Retinal pigment epithelial cell (primary cell): Measurements from ENCODE around the gene SLC4A3.

ENCODE experiments used
- DNase-seq: peaks from one replicate; pipeline ENCODE4 v3.0.0-alpha.2; 2010; ENCODE audit warnings: low read depth
- H3K4me3 ChIP-seq: 2 replicates; pipeline ENCODE4 v1.5.1; 2011; ENCODE audit warnings: mild to moderate bottlenecking, low read length, control low read depth, moderate library complexity
- CTCF ChIP-seq: conservative IDR thresholded peaks from 2 replicates; pipeline ENCODE4 v1.5.1; 2011; ENCODE audit warnings: low read depth, low read length, control low read depth, inconsistent platforms

The SLC4A3 gene

DNA sequence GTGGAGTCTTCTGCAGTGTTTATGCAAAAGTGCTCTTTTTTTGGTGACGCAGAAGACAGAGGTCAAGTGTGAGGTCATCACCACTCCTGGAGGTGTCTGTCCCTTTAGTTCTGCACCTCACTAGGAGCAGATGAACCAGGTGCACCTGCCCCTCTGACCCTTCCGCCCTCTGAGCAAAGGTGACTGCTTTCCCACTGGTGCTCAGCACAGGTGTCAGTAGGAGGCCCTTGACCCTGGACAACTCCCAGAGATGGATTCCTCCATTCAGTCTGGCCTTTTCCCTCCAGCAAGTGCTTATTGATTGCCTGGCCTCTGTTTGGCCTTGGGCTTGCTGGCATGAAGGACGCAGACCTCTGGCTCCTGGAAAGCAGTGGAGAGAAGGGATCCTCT, 8.7 kb upstream of the SLC4A3 start:
- DNase-seq: no peak
- no peak overlapping the region for H3K4me3 ChIP-seq
- TF ChIP-seq CTCF: no peak

- no peak overlapping the region for H3K4me3 ChIP-seq
- DNase-seq: no peak
- no peak for TF ChIP-seq CTCF
These were observed 8.2 kb upstream of the SLC4A3 start for GRCh38 chr2:219619235-219619634.

DNA sequence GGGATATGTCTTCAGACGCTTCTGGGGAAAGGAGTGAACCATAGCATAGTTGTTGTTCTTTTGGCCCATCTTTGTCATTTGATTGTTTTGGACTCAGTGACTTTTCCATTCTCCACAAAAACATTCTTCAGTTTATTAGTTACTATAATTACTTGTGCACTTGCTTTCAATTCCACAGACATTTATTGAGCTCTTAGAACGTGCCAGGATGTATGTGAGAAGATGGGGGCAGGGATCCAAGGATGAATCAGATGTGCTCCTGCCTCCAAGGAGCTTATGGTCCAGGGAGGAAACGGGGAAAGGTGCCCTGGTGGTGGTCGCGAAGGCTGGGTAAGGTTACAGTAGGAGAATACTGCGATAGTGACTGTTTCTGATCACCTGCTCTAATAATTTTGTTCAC, 6.9 kb upstream of the SLC4A3 start:
- DNase-seq: no peak
- TF ChIP-seq CTCF: no peak
- no peak overlapping the region for H3K4me3 ChIP-seq

GRCh38 chr2:219621935-219622334, 5.5 kb upstream of the SLC4A3 start:
- no peak for DNase-seq
- no peak overlapping the region for H3K4me3 ChIP-seq
- no peak for TF ChIP-seq CTCF

DNA sequence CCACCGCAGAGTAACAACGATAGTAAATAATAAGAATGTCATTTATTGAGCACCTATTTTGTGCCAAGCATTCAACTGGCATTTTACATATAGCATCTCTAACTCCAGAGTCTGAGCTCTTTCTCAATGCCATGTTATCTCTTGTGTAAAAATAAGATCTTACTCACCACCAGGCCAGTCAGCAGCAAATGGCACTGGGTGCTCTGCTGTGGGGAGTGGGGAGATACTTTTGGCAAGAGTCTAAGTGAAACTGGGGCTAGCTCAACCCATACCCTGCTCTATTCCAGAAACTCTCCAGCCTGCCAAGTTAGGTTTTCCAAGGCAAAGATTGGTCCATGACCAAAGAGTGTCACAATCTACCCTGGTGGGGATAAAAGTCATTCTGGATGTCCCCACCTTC, 5.0 kb upstream of the SLC4A3 start:
- TF ChIP-seq CTCF: no peak
- no peak overlapping the region for H3K4me3 ChIP-seq
- no peak for DNase-seq

- no peak overlapping the region for H3K4me3 ChIP-seq
- TF ChIP-seq CTCF: no peak
- DNase-seq: no peak
These were observed 2.9 kb upstream of the SLC4A3 start for GRCh38 chr2:219624565-219624964.

DNA sequence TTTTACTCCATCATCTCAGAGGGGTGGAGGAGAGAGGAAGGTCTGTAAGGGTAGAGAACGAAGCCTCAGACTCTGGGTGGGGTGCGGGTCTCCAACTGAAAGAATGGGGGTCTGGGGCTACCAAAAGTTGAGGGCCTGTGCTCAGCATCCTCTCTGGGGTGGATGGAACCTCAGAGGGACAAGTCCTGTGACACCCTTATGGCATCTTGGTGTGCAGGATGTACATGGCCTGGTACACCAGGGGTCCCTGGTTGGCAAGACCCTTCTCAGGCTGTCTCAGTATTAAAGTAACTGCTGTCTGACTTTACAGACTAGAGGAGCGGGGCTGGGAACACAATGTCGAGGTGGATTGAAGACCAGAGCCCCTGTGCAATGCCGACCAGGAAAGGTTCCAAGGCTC, 2.3 kb upstream of the SLC4A3 start:
- DNase-seq: no peak
- no peak overlapping the region for H3K4me3 ChIP-seq
- TF ChIP-seq CTCF: no peak
